HG03342 (cell line): ENCODE results near the gene LITAF.
"Not testable (repeated sequence)": the region's sequence is repeated elsewhere in the genome, so short reads cannot be mapped to it uniquely, and the experiment has no call there.

Source experiments
- ATAC-seq: cut with Tn5 transposase; IDR thresholded peaks from one replicate; pipeline ENCODE4 v1.9.1; 2021; ENCODE audit warnings: mild to moderate bottlenecking, moderate library complexity; ENCODE audit not compliant: unreplicated experiment

LITAF gene

DNA sequence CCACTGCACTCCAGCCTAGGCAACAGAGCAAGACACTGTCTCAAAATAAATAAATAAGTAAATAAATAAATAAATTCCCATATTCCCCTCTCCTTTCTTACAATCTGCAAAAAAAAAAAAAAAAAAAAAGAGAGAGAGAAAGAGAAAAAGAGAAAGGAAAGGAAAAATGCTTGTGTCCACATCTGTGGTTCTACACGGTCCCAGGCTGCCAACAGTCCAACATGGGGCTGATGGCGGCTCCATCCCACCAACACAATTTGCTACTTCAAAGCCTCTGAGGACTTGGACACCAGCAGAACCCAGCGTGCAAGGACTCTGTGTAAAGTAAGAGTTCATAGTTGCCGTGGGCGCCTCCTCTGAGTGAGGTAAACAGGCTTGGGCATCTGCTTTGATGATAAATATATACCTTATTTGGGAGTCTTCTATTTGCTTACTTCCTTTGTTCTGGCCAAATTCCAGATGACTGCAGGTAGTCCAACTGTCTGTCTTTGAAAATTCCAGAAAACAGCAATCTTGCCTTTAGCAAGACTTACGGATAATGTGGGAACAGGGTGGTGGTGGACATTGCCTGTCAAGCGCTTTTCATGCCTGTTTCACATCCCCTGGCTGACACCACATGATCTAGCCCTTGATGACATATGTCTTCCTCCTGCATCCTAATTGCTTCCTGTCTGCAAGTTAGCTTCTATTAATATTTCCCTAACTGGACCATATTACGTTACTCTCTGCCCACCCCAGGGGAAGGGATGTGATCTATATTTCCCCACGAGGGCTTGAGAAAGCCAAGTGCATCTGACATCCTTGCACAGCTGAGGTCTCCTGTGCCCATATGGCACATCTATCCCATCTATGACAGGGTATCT is 10.1 kb downstream of the LITAF start:
- ATAC-seq = peak; percentile 75

DNA sequence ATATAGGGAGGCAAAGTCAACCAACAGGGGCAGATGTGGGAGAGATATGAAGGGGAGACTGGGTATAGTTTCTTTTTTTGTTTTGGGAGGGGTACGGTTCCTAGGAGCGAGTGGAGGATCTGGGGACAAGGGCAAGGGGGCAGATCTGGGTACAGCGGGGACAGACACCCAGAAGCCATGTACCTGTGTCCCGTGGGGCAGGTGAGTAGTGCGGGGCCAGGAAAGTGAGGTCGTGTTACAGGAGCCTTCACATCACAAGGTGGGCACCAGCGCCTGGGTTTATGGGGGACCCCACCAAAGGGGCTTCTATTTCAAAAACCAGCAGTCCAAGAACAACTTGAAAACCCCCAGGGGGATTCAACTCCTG is 11.5 kb downstream of the LITAF start:
- no peak for ATAC-seq

DNA sequence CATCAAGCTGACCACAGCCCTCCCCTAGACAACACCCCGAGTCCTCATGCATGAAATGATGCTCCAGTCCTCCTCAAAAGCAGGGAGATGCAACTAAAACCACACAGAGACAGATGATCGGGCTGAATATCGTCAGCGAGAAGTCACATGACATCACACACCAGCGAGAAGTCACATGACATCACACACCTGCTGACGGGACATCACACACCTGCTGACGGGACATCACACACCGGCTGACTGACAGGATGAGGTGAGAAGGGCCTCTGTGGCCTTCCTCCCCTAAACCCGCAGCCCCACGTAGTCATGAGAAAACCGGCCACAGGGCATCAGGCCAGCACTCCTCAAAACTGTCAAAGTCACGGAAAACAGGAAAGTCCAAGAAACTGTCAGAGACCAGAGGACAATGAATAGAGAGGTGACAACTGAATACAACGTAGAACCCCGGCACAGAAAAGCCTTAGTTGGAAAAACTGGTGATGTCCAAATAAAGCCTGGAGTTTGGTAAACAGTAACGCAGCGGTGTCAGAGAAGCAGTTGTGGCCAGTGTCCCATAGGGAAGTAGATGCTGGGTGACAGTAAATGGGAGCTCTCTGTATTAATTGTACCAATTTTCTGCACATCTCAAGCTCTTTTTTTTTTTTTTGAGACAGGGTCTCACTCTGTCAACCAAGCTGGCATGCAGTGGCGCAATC is 14.3 kb downstream of the LITAF start:
- no peak for ATAC-seq

DNA sequence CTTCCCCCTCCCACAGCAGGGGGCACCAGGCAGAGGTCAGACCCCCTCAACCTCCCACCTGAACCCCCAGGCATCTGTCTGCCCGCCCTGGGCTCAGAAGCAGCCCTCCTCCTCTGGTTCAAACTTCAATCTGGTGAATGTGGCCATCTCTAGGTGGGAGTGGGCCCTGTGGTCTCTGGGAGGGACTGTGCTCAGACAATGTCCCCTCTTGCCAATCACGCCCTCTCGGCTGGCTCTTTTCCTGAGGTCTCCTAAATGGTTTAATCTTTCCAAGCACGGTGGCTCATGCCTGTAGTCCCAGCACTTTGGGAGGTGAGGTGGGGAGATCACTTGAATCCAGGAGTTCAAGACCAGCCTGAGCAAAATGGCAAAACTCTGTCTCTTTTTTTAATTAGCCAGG is 15.2 kb downstream of the LITAF start:
- ATAC-seq = no peak

DNA sequence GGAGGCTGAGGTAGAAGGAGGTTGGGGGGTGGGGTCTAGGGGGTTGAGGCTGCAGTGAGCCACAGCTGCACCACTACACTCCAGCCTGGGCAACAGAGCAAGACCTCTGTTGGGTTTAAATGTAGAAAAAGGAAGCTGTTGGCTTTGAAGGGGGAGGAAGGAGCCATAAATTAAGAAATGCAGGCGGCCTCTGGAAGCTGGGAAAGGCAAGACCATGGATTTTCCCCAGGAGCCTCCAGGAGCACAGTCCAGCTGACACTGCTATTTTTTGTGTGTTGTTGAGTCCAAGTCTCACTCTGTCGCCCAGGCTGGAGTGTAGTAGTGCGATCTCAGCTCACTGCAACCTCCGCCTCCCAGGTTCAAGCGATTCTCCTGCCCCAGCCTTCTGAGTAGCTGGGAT is 15.9 kb downstream of the LITAF start:
- no peak for ATAC-seq

DNA sequence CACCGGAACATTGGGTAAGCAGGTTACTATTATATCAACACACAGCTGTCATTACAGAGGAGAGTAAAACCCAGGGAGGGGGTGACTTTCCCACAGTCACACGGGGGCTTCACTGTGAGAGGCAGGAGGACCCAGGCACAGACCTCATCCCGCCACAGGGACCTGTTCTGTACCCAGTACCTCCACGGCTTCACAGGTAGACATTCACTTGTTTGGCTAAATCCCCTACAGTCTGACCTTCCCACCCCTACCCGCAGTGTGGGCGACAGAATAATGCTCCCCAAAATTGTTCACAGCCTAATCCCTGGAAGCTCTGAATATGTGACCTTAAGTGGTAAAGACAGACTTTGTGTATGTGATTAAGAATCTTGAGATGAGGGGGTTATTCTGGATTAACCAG is 16.5 kb downstream of the LITAF start:
- ATAC-seq = no peak

DNA sequence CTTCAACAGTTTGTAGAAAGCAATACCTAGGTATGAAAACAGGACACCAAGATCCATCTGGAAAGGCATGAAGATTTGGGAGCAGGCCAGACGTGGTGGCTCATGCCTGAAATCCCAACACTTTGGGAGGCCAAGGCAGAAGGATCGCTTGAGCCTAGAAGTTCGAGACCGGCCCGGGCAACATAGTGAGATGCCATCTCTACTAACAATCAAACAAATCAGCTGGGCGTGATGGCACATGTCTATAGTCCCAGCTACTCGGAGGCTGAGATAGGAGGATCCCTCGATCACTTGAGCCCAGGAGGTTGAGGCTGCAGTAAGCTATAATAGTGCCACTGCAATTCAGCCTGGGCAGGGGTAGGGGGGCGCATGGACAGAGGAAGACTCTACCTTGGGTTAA is 20.3 kb downstream of the LITAF start:
- no peak for ATAC-seq

DNA sequence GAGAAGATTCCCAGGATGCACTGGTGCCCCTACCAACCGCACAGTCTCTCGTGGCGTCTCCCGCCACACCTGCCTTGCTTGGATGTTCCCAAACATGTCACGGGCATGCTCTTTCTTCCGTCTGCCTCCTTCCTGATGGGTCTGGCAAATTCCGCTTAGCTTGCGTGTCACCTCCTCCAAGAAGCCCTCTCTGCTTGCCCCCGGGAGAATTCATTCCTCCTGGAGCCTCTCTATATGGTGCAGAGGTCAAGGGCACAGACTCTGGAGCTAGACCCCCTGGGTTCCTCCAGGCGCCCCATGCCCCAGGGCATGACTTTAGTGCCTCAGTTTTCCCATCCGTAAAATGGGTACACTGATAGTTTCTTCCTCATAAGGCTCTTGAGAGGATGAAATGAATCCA is 21.1 kb downstream of the LITAF start:
- no peak for ATAC-seq

DNA sequence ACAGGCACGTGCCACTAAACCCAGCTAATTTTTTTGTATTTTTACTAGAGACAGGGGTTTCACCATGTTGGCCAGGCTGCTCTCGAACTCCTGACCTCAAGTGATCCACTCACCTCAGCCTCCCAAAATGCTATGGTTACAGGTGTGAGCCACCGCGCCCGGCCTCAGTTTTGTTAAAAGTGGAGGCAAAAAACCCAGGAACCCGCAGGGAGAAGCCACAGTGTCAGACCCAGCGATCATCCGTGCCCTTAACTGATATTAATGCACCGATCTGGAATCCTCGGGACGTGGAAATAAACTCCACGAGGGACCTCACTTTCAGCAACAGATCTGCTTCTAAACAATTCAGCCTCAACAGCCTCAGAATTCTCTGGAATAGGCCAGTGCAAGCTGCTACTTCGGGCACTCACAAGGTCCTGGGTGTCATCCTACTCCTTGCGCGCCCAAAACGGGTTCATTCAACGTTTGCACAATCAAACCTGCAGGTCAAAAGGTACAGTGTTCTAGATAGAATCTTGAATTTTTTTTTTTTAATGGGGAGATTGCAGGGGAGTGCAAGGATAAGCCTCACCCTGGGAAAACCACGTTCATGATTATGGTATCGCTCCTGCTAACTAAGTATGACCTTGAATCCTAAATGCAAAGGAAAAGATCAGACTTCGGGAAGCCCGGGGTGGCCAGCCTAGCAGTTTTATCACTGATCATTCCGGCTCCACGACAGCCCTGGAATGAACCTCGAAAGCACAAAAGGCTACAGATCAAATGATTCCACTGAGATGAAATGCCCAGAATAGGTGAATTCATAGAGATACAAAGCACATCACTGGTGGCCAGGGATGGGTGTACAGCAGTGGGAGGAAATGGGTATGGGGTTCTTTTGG is 22.4 kb downstream of the LITAF start:
- no peak for ATAC-seq

DNA sequence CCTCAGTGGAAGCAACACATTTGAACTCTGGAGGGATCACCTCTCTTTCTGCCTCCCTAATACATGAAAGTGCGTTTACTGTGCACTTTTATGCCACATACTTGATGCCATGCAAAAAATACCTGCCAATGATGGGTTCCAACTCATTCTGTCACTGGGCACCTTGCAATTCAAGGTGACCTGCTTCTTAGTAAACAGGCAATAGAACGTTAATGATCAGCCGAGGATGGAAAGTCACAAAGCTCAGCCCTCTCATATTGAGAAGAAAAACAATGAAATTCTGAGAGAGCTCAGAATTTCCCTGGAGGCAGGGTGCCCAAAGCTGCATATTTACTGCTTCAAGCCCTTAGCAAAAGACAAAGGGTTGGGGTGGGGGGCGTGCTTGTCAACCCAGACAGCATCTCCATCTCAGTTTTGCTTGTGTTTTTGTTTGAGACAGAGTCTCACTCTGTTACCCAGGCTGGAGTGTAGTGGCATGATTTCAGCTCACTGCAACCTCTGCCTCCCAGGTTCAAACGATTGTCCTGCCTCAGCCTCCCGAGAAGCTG is 23.2 kb downstream of the LITAF start:
- ATAC-seq = no peak

DNA sequence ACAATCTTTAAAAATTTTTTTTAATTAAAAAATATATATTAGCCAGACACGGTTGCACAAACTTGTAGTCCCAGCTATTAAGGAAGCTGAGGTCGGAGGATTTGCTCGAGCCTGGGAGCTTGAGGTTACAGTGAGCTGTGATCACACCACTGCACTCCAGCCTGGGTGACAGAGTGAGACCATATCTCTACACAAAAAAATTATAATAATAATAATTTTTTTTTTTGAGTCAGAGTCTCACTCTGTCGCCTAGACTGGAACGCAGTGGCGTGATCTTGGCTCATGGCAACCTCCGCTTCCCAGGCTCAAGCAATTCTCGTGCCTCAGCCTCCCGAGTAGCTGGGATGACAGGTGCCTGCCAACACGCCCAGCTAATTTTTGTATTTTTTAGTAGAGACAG is 23.8 kb downstream of the LITAF start:
- no peak for ATAC-seq

DNA sequence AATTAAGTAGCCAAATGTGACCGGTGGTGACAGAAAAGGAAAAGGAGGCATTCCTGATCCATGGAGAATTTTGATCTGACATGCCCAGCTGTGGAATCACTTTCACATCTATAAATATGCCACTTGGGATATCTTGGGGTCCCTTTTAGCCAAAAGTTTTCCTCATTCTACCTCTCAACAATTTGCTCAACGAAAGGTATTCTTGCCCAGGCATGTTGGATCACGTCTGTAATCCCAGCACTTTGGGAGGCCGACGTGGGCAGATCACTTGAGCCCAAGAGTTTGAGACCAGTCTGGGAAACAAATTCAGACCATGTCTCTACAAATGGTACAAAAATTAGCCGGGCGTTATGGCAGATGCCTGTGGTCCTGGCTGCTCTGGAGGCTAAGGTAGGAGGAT is 24.3 kb downstream of the LITAF start:
- no peak for ATAC-seq

DNA sequence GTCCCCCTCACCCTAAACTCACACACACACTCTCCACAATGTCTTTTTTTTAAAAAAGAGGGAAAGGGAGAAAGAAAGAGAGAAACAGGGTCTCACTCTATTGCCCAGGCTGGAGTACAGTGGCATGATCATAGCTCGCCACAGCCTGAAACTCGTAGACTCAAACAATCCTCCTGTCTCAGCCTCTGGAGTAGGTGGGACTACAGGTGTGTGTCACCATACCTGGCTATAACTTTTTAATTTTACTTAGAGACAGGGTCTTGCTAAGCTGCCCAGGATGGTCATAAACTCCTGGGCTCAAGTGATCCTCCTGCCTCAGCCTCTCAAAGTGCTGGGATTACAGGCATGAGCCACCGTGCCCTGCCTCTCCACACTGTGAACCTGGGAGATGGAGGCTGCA is 24.9 kb downstream of the LITAF start:
- ATAC-seq = no peak

DNA sequence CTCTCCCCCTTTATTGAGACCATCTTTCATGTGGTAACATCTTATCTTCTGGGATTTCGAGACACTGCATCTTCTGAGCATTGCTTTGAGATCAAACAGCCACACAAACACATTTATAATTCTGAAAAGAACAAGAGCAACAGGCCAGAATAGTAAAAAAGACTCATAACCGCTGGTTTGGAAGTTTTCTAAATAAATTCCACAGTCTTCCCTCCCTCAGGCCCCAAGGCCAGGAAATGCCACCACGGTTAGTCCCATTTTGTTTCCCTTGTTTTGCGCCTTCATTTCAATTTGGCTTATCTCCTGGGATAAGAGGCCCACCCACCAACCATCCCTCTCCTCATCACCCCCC is 25.3 kb downstream of the LITAF start:
- ATAC-seq = no peak

DNA sequence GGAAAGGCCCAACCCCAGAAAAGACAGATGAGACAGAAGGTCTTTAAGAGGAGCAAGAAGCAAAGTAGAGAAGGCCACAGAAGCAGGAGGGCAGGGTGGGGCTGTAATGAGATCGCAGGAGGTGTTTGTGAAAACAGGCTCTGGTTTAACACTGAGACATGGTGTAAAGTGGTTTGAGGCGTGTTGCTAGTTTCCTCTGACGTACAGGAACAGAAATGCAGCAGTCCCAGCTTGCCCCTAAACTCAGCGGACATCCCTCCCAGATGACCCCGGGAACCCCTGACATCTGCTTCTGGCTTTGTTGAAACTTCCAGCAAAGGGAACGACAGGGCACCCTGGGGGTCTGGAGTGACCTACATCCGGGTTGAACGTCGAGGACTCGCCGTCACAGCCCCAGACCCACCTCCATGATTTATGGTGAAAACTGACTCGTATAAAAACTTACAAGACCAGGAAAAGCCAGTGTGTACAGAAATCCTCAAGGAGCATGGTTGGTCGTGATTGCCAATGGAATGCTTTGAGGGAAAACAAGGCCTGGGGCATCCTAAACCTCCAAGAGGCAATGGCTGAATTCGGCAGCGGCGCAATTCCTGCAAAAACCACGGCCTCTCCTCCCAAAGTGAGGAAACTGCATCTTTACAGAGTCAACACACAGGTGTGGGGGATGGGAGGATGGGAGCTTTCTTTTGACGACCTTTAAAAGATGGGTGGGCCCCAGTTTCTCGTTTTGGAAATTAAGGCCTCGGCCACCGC is 25.8 kb downstream of the LITAF start:
- no peak for ATAC-seq

DNA sequence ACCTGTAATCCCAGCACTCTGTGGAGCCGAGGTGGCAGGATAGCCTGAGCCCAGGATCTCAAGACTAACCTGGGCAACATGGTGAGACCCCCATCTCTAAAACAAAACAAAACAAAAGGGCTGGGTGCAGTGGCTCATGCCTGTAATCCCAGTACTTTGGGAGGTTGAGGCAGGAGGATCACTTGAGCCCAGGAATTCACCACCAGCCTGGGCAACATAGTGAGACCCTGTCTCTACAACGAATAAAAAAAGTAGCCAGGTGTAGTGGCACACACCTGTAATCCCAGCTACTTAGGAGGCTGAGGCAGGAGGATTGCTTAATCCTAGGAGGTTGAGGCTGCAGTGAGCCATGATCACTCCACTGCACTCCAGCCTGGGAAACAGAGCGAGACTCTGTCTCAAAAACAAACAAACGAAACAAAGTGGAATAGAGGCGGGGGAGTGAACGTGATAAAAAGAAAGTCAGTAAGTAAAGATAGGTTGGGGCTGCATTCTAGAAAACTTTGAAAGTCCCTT is 28.4 kb downstream of the LITAF start:
- not testable (repeated sequence) for ATAC-seq

DNA sequence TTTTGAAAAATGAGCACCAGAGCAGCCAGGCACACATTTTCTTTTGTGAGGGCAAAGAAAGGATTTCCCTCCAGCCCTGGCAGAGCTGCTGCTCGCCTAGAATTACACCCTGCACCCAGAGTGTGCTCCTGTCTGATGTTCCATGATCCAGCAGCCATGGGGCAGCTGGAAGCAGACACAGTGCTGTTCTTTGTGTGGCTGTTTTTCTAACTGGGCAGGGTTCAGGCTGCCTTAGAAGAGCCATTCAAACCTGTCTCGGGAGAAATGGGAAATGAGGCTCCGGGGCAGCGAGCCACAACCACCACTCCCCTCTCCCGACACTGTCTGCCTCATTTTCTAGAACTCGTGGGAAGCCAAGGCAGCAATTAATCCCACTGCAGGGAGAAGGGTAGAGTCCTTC is 28.9 kb downstream of the LITAF start:
- no peak for ATAC-seq

DNA sequence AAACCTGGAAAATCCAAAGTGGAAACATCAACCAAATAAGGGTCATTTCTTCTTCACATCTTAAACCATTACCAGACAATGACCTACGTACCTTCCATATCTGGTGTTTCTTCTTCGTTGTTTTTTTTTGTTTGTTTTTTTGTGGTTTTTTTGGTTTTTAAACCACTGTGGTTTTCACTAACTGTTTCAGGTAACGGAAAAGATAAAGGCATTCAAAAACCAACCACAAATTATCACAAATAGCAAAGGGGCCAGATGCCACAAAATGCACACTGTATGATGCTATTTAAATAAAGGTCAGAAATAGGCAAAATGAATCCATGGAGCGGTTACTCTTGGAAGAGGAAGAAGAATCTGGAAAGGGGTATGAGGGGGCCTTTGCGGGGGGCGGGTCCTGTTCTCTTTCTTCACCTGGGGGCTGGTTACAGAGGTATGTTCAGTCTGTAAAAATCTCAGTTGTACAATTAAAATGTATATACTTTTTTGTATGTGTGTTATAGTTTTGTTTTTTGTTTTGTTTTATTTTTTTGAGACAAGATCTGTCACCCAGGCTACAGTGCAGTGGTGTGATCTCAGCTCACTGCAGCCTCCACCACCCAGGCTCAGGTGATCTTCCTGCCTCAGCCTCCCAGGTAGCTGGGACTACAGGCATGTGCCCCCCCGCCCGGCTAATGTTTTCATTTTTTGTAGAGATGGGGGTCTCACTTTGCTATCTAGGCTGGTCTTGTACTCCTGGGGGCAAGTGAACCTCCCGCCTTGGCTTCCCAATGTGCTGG is 29.6 kb downstream of the LITAF start:
- no peak for ATAC-seq

DNA sequence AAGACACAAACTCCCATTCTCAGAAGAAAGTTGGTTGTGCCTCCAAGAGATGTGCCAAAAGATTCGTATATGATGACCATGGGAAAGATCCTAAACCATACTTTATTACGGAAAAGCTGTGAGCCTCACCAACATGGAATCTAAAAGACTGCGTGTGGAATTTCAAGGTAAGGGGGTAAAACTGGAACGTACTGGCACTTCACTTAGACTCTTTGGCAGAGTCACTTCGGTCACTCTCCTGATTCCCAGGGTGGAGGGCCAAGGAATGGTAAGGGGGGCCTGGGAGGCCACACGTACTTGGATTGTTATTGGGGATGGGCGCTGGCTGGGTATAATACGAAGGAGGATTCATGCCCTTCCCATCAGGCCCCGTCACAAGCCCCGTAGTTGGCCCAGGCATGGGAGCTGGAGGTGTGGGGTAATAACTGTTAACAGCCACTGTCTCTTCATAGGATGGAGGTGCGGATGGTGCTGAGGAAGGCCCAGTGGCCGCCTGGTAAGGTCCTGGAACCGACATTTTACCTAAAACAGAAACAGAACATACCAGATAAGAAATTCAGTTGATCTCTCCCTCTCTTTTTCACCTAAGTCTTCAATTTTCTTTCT is 30.4 kb downstream of the LITAF start:
- ATAC-seq = no peak
